Activated CD8-positive, alpha-beta memory T cell treated with anti-CD3 and anti-CD28 coated beads, Interleukin-2, amount 50 U/mL, for 24 hours (primary cell): ENCODE measurements around the gene RPTOR.

Experiments used
- DNase-seq: peaks from one replicate; pipeline ENCODE4 v3.0.0-alpha.2; 2020; ENCODE audit errors: extremely low read depth

Gene RPTOR

DNA sequence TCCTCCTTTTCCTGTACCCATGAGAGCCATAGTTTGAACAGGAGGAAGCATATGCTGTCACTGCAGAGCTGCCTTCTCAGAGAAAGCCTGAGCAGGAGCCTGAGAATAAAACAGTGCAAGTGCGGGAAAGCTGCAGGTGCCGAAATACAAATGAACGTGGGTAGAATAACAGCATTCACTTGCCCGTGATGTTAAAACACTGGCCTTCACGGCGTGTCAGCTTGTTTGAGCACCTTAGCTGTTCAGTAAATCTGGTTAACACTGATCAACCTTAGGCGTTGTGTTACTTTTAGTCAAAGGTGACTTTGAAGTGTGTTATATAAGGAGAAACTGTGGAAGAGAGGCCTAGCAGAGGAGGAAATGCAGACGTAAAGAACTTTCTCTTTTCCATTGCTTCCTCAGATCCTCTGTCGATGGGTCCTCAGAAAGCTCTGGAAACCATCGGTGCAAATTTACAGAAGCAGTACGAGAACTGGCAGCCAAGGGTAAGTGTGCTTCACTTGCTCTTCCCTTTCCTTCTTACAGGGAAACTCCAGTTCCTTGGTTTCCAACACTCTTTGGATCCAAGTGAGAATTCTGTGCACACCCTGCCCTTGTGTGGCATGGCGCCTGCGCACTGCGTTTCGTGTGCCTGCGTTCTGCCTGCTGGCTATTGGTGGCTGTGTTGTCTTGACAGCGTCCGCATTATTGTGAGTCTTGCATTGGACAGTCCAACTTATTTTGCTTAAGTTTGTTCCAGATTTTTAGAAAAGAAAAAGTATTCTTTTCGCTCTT, 98.9 kb downstream of the RPTOR start:
- DNase-seq: no peak

DNA sequence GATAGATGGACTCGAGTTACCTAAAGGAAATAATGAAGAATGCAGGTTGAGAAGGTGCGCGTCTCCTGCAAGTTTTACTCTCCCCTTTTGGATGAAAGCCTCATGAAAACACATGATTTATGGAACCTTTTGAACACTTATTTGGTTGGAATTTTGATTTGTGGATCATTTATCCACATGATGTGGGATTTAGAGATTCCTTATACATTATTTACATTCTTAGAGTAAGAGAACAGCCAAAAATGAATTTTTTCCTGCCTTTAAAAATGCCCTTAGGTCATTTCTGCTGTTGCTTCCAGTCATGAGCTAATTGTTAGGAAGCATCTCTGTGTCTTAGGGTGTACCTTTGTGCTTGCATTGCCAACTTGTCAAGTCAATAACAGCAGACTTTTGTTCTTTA, 99.9 kb downstream of the RPTOR start:
- no peak for DNase-seq

DNA sequence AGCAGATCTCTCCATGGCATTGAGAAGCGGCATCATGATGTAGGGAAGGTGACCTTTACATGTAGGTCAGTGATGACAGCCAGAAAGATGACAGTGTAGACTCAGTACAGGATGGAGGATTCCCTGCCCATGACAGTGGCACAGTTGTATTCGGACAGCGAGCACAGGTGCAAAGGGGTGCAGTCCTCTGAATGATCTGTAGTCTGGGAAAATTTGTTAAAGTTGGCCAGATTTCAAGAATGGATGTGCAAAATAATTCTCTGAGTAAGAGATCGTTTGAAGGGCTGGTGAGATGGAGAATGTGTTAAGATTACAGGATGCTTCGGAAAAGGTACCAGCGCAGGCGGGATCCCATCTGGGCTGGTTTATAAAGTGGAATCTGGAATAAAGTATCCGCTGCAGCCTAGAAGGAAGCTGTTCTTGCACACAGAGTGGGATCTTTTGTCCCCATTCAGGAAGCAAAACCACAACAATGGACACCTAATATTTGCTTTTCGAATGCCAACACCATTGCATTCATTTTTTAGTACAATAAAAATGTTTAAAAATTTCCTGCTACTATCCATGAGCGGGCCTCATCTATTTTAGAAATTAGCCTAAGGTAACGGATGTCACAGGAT, 101.2 kb downstream of the RPTOR start:
- no peak for DNase-seq

DNA sequence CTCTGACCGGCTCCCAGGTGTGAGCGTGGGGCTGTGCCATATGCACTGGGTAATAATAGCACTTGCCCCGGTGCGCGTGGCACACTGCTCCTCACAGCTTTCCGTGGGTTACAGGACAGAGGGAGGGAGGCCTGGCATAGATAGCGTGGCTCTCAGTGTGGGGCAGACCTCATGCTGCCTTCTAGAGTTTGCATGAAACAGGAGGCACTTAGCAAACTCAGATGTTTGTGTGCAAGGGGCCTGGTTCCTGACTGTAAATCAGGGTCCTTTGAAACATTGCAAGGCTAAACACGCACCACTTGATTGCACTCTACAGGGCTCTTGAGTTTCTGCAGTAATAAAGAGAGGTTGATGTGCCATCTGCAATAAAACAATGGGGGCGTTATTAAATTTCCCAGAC, 101.7 kb downstream of the RPTOR start:
- DNase-seq: no peak

DNA sequence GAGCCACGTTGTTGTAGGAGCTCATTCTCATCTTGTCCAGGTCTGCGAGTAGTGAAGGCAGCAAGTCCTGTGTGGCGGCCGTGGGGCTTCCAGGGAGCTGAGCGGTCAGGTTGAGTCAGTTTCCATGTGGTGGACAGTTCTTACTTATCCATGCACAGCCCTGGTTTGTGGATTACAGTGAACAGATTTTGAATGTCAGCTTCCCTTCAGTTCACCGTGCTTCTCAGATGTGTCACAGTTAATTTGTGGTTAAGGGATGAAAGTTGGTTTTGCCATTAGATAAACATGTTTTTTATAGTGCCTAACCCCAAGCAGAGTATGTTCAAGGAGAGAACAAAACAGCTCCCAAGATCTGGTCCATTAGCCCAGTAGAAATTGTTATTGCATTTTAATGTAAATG, 103.1 kb downstream of the RPTOR start:
- no peak for DNase-seq

DNA sequence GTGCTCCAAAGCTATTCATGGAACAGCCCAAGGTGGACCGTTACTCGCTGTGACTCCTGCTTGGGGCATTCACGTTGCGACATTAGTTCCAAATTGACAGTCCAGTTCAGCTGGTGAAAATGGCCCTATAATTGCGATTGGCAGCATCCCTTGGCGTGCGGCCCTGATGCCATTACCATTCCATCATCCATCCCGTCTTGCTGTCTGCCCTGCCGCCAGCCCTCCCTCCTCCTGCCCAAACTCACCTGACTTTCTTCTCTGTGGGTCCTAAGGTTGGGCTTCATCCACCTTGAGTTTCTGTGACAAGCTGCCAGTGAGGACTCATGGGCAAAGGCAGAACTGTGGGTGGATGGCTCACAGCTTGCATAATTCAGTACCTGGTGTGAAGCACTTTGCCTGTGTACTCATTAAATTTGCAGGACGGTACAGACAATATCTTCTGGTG, 104.6 kb downstream of the RPTOR start:
- no peak for DNase-seq

DNA sequence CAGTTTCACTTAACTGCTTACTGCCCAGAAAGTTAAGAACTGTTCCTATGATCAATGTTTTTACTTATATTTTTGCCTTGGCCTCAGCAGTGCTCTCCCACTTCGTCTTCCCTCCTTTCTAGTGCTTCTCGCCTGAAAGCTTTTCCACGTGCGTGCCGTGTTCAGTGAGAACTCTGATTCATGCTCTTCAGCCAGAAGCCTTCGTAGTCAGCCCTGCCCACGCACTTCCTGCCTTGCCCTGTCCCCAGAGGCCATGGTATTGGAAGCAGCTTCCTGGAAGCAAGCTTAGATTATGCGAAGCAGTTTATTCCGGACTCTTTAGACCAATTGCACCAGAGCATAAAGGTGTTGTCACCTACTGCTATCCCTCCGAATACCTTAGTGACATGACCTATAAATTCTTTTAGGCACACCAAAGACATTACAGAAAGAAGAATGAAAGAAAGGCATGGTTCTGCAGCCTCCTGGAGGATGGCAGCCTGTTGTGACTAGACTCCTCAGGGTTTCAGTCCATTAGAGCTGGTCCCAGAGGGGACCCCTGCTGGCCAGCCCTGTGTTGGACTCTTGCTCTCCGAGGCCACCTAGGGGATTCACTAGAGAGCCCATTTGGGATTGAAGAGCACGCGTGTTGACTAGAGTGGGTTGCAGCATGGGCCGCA, 105.2 kb downstream of the RPTOR start:
- peak; percentile 50 for DNase-seq

DNA sequence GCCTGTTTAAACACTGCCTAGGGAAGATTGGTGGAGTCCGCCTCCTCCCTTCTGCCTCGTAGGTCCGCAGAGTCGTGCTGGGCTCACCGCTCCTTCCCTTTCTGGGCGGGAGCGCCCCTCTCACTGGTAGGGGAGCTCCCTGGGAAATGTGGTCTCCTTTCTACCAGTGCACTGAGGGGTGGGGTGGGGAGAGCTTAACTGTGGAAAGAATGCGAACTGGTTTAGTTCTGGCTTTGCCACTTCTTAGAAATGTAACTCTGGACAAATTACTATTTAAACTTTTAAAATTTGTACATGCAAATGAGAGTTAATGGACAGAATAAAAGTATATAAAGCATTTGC, 105.7 kb downstream of the RPTOR start:
- no peak for DNase-seq

DNA sequence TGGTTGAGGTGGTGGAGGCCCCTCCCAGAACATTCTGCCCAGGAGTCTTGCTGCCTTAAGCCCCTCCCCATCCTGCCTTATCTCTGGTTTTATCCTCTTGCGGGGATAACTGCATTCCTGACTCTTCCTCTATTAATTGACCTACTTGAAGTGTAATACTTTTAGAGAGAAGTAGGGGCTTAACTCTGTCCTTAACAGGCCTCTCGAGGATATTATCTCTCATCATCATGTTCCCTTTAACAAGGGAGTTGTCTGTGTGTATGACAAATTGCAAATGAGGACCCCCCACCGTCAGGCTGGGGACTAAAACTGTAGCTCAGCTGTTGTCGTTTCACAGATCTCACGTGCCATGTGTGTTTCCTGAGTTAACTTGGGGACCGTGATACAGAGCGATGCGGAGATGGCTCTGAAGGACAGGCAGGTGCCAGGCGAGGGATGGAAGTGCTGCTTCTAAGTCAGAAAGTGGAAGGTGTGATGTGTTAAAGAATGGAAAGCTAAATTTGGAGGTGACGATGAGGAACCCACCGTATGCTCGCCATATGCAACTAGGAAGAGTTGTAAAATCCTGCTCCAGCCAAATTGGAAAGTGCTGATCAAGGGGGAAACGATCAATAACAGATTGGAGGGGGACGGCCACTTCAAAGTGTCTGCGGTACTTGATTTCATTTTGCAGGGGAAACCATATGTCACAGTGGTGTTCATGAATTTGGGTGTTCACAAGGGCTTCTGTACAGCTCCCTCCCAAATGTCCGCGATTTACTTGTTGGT, 106.3 kb downstream of the RPTOR start:
- DNase-seq: no peak

DNA sequence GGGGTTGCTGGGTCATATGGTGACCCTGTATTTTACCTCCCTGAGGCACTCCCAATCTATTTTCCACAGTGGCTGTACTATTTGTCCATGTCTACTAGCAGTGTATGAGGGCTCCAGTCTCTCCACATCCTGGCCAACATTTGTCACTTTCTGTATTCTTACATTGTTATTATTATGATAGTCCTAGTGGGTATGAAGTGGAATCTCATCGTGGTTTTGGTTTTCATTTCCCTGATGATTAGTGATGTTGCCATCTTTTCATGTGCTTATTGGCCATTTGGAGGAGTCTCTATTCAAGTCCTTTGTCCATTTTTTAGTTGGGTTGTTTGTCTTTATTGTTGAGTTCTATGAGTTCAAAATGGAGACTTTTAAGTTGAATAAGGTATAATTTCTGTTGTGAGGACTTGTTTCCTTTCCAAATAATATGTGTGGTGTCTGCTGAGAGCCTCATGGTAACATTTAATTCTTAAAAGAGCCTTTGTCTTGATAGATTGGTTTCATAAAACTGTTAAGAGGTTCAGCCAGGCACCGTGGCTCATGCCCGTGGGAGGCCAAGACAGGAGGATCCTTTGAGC, 108.2 kb downstream of the RPTOR start:
- no peak for DNase-seq

DNA sequence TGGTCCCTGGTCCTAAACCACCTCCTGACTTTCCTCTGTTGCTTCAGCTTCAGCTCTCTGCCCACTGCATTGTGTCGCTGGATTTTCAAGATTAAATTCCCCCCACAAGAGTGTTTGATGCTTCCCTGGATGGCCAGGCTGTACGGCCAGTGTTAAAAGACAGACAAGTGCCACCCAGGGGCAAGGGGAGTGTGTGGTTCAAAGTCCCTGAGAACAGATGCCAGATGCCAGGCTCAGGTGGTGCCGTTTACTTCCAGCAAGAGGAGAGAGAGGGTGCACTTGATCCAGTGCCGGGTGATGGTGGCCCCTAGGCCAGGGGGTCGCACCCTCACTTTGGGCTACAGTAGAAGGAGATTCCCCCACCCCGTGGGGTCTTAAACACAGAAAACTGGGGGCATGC, 109.2 kb downstream of the RPTOR start:
- DNase-seq: no peak

DNA sequence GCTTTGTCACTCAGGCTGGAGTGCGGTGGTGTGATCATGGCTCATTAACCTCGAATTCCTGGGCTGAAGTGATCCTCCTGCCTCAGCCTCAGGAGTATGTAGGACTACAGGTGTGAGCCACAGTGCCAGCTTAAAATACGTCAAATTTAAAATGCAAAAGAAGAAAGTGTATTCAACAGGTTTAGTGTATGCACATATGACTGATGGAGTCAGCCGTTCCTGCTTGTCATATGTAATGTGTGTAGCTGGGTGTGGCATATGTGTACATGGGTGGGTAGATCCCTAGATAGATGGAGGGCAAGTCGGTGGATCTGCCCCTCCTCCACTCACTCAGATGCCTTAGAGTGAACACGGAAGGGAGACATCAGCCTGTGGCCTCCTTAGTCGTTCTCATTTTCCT, 111.0 kb downstream of the RPTOR start:
- no peak for DNase-seq

DNA sequence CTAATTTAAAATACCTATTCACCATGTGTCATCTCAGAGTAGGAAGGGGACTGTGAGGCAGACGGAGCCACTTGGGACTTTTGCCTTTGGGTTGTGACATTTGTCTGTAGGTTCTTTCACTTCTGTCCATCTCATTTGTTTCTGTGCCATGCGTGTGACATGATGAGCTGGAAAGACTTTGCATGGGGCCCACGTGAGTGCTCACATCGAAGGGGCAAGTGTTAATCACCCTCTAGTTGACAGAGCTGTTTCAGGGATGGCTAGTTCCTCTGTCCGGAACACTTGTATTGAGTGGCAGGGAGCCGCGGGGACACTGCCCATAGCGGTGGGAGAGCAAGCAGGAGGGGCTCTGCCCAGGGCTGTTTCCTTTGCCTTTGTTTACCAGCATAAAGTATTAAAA, 112.0 kb downstream of the RPTOR start:
- DNase-seq: no peak

DNA sequence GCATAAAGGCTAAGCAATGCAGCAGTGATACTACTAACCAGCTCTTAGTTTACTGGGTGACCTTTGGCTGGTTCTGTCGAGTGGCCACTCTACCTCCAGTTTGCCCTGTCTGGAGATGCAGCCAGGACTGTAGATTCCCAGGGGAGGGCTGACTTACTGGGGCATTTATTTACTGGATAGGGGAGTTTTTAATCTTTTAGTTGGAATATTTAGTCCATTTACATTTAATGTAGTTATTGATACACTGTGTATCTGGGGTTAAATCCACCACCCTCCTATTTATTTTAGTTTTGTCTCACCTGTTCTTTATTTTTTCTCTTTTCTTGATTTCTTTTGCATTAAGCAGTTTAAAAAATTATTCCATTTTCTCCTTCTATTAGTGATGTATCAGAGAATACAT, 112.9 kb downstream of the RPTOR start:
- no peak for DNase-seq

DNA sequence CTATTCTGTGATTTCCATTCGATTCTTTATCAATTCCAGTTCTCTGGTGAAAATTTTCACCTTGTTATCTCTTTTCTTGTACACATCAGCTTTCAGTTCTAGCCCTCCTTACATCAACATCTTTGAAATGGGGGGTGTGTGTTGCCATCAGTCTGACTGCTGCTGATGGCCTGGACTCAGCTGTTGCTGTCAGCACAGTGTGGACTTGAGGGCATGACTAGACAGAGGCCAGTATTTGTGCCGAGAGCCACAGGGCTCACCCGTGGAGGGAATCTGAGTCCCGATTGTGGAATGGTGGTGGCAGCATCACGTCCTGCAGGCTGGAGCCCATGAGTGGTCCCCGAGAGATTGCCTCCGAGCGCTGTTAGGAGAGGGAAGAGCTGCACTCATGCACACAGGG, 114.2 kb downstream of the RPTOR start:
- no peak for DNase-seq

DNA sequence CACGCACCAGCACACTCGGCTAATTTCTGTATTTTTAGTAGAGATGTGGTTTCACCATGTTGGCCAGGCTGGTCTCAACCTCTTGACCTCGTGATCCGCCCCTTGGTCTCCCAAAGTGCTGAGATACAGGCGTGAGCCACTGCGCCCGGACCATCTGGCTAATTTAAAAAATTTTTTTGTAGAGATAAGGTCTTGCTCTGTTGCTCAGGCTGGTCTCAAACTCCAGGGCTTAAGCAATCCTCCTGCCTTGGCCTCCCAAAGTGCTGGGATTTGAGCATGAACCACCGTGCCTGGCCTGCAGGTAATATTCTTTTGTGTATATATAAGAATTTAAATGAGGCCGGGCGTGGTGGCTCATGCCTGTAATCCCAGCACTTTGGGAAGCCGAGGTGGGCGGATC, 115.0 kb downstream of the RPTOR start:
- DNase-seq: no peak

DNA sequence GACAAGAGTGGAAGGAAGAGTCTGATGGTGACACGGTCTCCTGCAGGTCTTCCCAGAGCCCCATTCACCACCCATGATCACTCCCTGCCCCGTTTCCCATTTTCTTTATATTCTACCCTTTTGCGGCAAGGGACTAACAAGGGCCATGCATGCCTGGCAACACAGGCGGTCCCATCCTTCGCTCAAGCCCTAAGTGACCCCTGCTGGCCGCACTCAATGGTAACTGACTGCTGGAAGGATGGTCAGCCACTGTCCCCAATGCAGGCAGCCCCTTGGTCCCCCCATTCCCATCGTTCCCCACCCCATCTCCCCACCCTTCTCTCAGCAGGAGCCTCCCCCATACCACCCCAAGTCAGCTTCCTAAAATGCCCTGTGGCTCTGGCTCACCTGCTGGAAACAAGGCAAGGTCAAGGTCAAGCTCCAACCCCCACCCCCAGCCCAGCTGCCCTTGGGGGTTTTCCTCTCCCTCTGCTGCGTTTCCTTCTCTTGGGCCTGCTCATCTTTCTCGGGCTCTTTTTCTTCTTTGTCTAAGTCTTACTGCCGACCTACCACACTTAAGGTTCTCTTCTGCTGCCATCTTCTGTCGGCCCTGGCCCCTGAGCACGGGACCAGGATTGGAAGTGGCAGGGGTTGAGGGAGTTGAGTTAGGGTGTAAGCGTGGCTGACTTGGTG, 116.0 kb downstream of the RPTOR start:
- DNase-seq: no peak

DNA sequence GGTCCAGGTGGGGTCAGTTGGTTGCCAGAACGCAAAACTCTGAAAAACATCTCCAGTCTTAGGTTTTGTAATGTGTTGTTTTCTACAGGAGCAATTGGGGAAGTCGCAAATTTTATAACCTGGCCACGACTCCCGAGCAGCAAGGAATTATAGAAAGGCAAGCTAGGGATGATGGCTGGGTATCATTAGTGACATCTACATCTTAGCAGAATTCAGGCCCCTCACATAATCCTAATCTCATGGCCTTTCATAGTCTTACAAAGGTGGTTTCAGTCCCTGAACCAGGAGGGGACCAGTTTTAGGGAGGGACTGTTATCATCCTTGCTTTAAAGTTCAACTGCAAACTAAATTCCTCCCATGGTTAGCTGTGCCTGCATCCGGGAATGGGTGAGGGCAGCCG, 117.9 kb downstream of the RPTOR start:
- DNase-seq: no peak

DNA sequence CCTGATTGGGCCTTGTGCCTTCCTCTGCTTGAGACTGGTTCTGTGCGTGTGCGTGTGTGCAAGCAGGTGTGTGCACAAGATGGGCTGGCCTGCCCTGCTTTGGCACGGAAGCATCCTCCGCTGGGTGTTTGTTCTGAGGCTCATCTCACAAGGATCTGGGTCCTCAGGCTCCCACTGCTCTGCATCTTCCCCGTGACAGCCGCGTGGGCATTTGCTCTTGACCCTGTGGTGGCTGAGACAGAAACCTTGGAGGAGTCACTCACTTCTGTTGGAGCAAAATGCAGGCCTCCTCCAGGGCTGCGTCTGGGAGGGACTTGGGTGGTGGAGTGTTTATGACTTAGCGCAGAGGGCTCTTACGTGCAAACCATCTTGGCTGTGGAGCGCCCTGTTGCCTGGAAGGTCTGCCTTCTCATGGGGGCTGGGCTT, 119.2 kb downstream of the RPTOR start:
- DNase-seq: no peak

DNA sequence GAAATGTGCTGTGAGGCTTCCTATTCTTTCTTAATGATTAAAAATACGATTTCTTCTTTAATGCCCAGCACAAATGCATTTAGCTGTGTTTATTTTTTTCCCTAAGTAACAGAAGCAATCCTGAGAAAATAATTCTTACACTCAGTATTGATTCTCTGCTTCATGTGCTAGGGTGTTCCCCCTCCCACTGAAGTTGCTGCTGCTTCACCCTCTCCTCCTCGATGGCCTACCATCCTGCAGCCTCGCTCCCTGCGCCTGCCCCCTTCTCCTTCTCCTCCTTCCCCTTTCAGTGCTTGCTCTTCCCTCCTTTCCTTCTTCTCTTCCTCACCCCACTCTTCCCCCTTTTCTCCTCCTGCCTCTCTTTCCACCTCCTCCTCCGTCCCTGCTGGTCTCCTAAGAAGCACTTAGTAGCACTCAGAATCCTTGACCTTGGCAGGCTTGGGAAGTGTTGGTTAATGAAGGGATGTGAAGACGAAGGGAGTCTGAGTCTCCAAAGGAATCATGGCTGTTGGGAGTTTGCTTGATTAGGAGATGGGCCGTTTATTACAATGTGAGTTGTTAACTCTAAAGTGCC, 119.7 kb downstream of the RPTOR start:
- no peak for DNase-seq

DNA sequence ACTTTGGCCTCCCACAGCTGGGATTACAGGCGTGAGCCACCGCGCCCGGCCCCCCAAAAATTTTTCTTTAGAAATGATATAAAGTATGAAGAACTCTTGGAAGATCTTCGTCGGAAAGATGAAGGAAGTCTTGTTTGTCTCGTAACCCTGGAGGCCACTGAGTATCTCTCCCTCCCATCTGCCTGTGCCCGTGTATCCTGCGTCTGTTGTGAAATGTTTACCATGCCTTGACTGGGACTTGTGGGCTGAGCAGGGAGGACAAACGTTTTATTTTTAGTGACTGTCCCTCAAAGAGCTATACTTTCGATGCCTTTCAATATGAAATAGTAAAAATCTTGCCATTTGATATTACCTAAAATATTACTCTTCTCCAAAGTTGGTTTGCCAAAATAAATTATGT, 121.2 kb downstream of the RPTOR start:
- no peak for DNase-seq
